Common myeloid progenitor, CD34-positive (primary cell): Measurements from ENCODE around the gene CCDC47.

Experiments used
- CTCF ChIA-PET: fragments of 350-600 bp; sonication (Branson Sonifier 250); formaldehyde crosslinking; loops from one replicate; lab custom pipeline; 2021; ENCODE audit warnings: antibody characterized with exemption; lab: Charles Lee
- POLR2A ChIA-PET: fragments of 350-600 bp; sonication (Branson Sonifier 250); formaldehyde crosslinking; loops from one replicate; lab custom pipeline; 2021; ENCODE audit warnings: antibody characterized with exemption; lab: Charles Lee
- DNase-seq, 3 donors: peaks; one replicate each; pipeline versions ENCODE4 v3.0.0 to v3.0.0-alpha.2; 2013
- H3K27ac ChIP-seq, 2 experiments: 1 replicate in 1 of 2; 2 replicates in 1 of 2; pipeline ENCODE4 v1.7.0; 2013; ENCODE audit warnings: inconsistent platforms in 2 of 2, low read length in 2 of 2, mild to moderate bottlenecking in 2 of 2, low read depth in 1 of 2, moderate library complexity in 1 of 2; ENCODE audit not compliant: severe bottlenecking in 2 of 2, insufficient read depth in 1 of 2, poor library complexity in 1 of 2
- H3K27me3 ChIP-seq, 5 experiments: replicated peaks in 2 of 5; 1 replicate in 3 of 5; 2 replicates in 2 of 5; pipeline versions ENCODE4 v1.6.1 to v1.7.0; 2013; ENCODE audit warnings: low read length in 4 of 5, mild to moderate bottlenecking in 2 of 5, moderate library complexity in 2 of 5, inconsistent platforms in 1 of 5; ENCODE audit not compliant: insufficient read depth in 5 of 5, control insufficient read depth in 4 of 5
- H3K36me3 ChIP-seq, 4 experiments: 1 replicate in 2 of 4; 2 replicates in 2 of 4; pipeline versions ENCODE4 v1.6.1 to v1.7.0; 2013; ENCODE audit warnings: low read length in 3 of 4, control low read depth in 1 of 4, mild to moderate bottlenecking in 1 of 4; ENCODE audit not compliant: control insufficient read depth in 4 of 4, insufficient read depth in 4 of 4
- H3K4me1 ChIP-seq, 4 experiments: 1 replicate in 3 of 4; 2 replicates in 1 of 4; pipeline versions ENCODE4 v1.6.1 to v1.7.1; 2013; ENCODE audit warnings: low read length in 3 of 4, mild to moderate bottlenecking in 3 of 4, control low read depth in 1 of 4, inconsistent platforms in 1 of 4, moderate library complexity in 1 of 4; ENCODE audit not compliant: control insufficient read depth in 4 of 4, insufficient read depth in 4 of 4; ENCODE audit errors: control extremely low read depth in 1 of 4
- H3K4me3 ChIP-seq, 7 experiments: 1 replicate in 4 of 7; 2 replicates in 3 of 7; pipeline versions ENCODE4 v1.5.1 to v1.7.0; 2013; ENCODE audit warnings: mild to moderate bottlenecking in 7 of 7, low read length in 6 of 7, moderate library complexity in 6 of 7, inconsistent platforms in 2 of 7, low read depth in 2 of 7, control low read depth in 1 of 7; ENCODE audit not compliant: insufficient read depth in 4 of 7, control insufficient read depth in 1 of 7; ENCODE audit errors: extremely low read depth in 1 of 7
- H3K9me3 ChIP-seq, 5 experiments: 1 replicate in 4 of 5; 2 replicates in 1 of 5; pipeline versions ENCODE4 v1.6.1 to v1.7.1; 2013; ENCODE audit warnings: low read length in 4 of 5, mild to moderate bottlenecking in 2 of 5, inconsistent platforms in 1 of 5, low read depth in 1 of 5, moderate library complexity in 1 of 5; ENCODE audit not compliant: control insufficient read depth in 4 of 5, insufficient read depth in 2 of 5; ENCODE audit errors: control extremely low read depth in 1 of 5
- WGBS: methylation state at CpG from one replicate; pipeline ENCODE4 v1.1.5; 2013; ENCODE audit not compliant: insufficient coverage; 5-methylcytosine and 5-hydroxymethylcytosine counted together

The CCDC47 gene

GRCh38 chr17:63705657-63706056 lies 67.7 kb downstream of the CCDC47 start:
- CTCF ChIA-PET, result interaction anchor here (0.8 to 10.4 kb wide), 4 partner anchors 7 to 84 kb away, joined by 3 to 111 read pairs (median 10); partner anchors contain the start of gene MAP3K3
- WGBS, result 5% methylated on average over 3 of the region's 3 CpGs
- no peak overlapping the region for H3K27ac ChIP-seq

GRCh38 chr17:63704836-63705235 lies 68.6 kb downstream of the CCDC47 start:
- Histone ChIP-seq H3K27ac (no peak overlapping the region), H3K36me3 (peaks cover 5 to 51% (median 29%) of the 10 kb centered on the region in 4 experiments), H3K4me1 (peaks cover 7 to 61% (median 48%) of the 10 kb centered on the region in 4 experiments), H3K4me3 (no peak overlapping the region), H3K27me3 (no peaks in the 10 kb centered on the region), H3K9me3 (no peaks in the 10 kb centered on the region)
- POLR2A ChIA-PET, result no interaction called here
- DNase-seq, result no peak
- CTCF ChIA-PET, result interaction anchor here (1.7 to 3.6 kb wide), 2 partner anchors 8 to 279 kb away, joined by 5 to 17 read pairs; no protein-coding TSS in a partner anchor
- WGBS, result 97% methylated on average over 9 of the region's 9 CpGs

More at GRCh38 chr17:63705657-63706056, 67.7 kb downstream of the CCDC47 start:
- Histone ChIP-seq H3K36me3 (peaks cover 11 to 58% (median 34%) of the 10 kb centered on the region in 4 experiments), H3K9me3 (no peaks in the 10 kb centered on the region), H3K4me3 (peak overlapping the region in 1 of 7 experiments; percentile 11), H3K27me3 (no peaks in the 10 kb centered on the region), H3K4me1 (peaks cover 7 to 56% (median 43%) of the 10 kb centered on the region in 4 experiments)
- POLR2A ChIA-PET, result interaction anchor here (0.5 kb wide), 1 partner anchor 538 kb away, joined by 6 read pairs; no protein-coding TSS in a partner anchor
- DNase-seq, result no peak

GRCh38 chr17:63704259-63704576 lies 69.2 kb downstream of the CCDC47 start:
- POLR2A ChIA-PET, result no interaction called here
- WGBS, result 94% methylated on average over 6 of the region's 11 CpGs

GRCh38 chr17:63703556-63704258 lies 69.7 kb downstream of the CCDC47 start:
- H3K4me1 ChIP-seq, result peaks cover 7 to 63% (median 49%) of the 10 kb centered on the region in 4 experiments
- ChIA-PET CTCF (interaction anchor here (1.4 to 3.6 kb wide), 6 partner anchors 9 to 278 kb away, joined by 3 to 17 read pairs (median 4); no protein-coding TSS in a partner anchor), POLR2A (no interaction called here)
- no peaks in the 10 kb centered on the region for H3K27me3 ChIP-seq
- DNase-seq, result no peak
- WGBS, result 96% methylated on average over 12 of the region's 16 CpGs
- H3K9me3 ChIP-seq, result no peaks in the 10 kb centered on the region
- no peak overlapping the region for H3K4me3 ChIP-seq
- H3K36me3 ChIP-seq, result peaks cover 0 to 40% (median 25%) of the 10 kb centered on the region in 4 experiments
- H3K27ac ChIP-seq, result peak overlapping the region in 1 of 2 experiments; percentile 18

More at GRCh38 chr17:63704259-63704576, 69.2 kb downstream of the CCDC47 start:
- Histone ChIP-seq H3K36me3 (peaks cover 4 to 45% (median 26%) of the 10 kb centered on the region in 4 experiments), H3K9me3 (no peaks in the 10 kb centered on the region), H3K27ac (no peak overlapping the region), H3K4me3 (no peak overlapping the region), H3K27me3 (no peaks in the 10 kb centered on the region), H3K4me1 (peaks cover 7 to 61% (median 48%) of the 10 kb centered on the region in 4 experiments)
- DNase-seq, result no peak
- CTCF ChIA-PET, result interaction anchor here (1.7 to 3.6 kb wide), 2 partner anchors 8 to 278 kb away, joined by 5 to 17 read pairs; no protein-coding TSS in a partner anchor

- POLR2A ChIA-PET, result no interaction called here
- no peak for DNase-seq
- 87% methylated on average over 5 of the region's 5 CpGs for WGBS
- Histone ChIP-seq H3K4me3 (no peak overlapping the region), H3K27ac (peak overlapping the region in 1 of 2 experiments; percentile 56), H3K4me1 (peaks cover 7 to 70% (median 55%) of the 10 kb centered on the region in 4 experiments), H3K27me3 (no peaks in the 10 kb centered on the region), H3K36me3 (peaks cover 0 to 41% (median 24%) of the 10 kb centered on the region in 4 experiments), H3K9me3 (no peaks in the 10 kb centered on the region)
- CTCF ChIA-PET, result interaction anchor here (0.7 to 3.6 kb wide), 9 partner anchors 10 to 279 kb away, joined by 3 to 17 read pairs (median 4); no protein-coding TSS in a partner anchor
Measured at GRCh38 chr17:63703029-63703428, 70.4 kb downstream of the CCDC47 start.

GRCh38 chr17:63702721-63703015 lies 70.7 kb downstream of the CCDC47 start:
- Histone ChIP-seq H3K9me3 (no peaks in the 10 kb centered on the region), H3K4me3 (peak overlapping the region in 4 of 7 experiments; percentile 37 to 73 (median 56)), H3K27me3 (no peaks in the 10 kb centered on the region), H3K36me3 (peaks cover 0 to 43% (median 24%) of the 10 kb centered on the region in 4 experiments), H3K4me1 (peaks cover 7 to 74% (median 59%) of the 10 kb centered on the region in 4 experiments), H3K27ac (peak overlapping the region in 1 of 2 experiments; percentile 56)
- no peak for DNase-seq
- POLR2A ChIA-PET, result no interaction called here
- 82% methylated on average over 6 of the region's 6 CpGs for WGBS
- CTCF ChIA-PET, result interaction anchor here (0.7 to 3.6 kb wide), 9 partner anchors 9 to 279 kb away, joined by 3 to 17 read pairs (median 4); no protein-coding TSS in a partner anchor
